HepG2 (cell line): ENCODE results near the gene CDC42EP1. TPM values are rescaled to one million over a fixed set of nuclear protein-coding genes. Genes with fewer than 3 reads are reported as not detected.

Experiments
- ATAC-seq: fragments of 200-7000 bp; cut with Tn5 transposase; 3 replicates; pipeline ENCODE4 v1.9.1; 2020; ENCODE audit warnings: mild to moderate bottlenecking, moderate library complexity
- BruUV-seq: library from RNA; stranded (reverse); fragments of 400-500 nt; replicated peaks from 2 replicates; lab custom pipeline; 2021; lab: Mats Ljungman, UMichigan
- CTCF ChIA-PET: fragments of 300-600 bp; formaldehyde crosslinking; extraction: SDS; loops from one replicate; lab custom pipeline; 2021; ENCODE audit warnings: low total read pairs, inconsistent platforms, low intra/inter-chr PET ratio; lab: Yijun Ruan, JAX
- POLR2A ChIA-PET: fragments of 350-600 bp; sonication (Branson Sonifier 250); formaldehyde crosslinking; loops from one replicate; lab custom pipeline; 2020; ENCODE audit warnings: antibody characterized with exemption, inconsistent platforms; lab: Yijun Ruan, JAX
- DNase-seq: peaks from one replicate; pipeline ENCODE4 v3.0.0-alpha.2; 2015; ENCODE audit warnings: low spot score
- FAIRE-seq: peaks from 3 replicates; lab custom pipeline; 2011; peaks lifted over from hg19 to GRCh38; lab: Jason Lieb, UNC
- H2AFZ ChIP-seq: one replicate; pipeline ENCODE4 v1.6.1; 2011; ENCODE audit warnings: low read length, inconsistent platforms
- H3K27ac ChIP-seq: fragments of 300-600 bp; 3 replicates; pipeline ENCODE4 v1.8.0; 2011; ENCODE audit warnings: mixed run types, mild to moderate bottlenecking, mixed read lengths, low read length, inconsistent platforms; ENCODE audit not compliant: insufficient read depth; ENCODE audit errors: extremely low read length
- H3K27me3 ChIP-seq, 2 experiments: fragments of 200-600 bp in 1 of 2; 2 replicates in 1 of 2; 3 replicates in 1 of 2; pipeline versions ENCODE4 v1.6.0 to v1.8.0; 2011; ENCODE audit warnings: low read length in 2 of 2, mild to moderate bottlenecking in 2 of 2, moderate library complexity in 2 of 2, inconsistent platforms in 1 of 2; ENCODE audit not compliant: insufficient read depth in 2 of 2, control insufficient read depth in 1 of 2
- H3K36me3 ChIP-seq, 2 experiments: fragments of 200-600 bp in 1 of 2; replicated peaks in 1 of 2; 2 replicates in 1 of 2; 3 replicates in 1 of 2; pipeline versions ENCODE4 v1.5.1 to v1.8.0; 2011; ENCODE audit warnings: low read length in 2 of 2, inconsistent platforms in 1 of 2; ENCODE audit not compliant: insufficient read depth in 2 of 2, control insufficient read depth in 1 of 2
- H3K4me1 ChIP-seq: 2 replicates; pipeline ENCODE4 v1.5.1; 2012; ENCODE audit warnings: low read length, inconsistent platforms; ENCODE audit not compliant: insufficient read depth
- H3K4me2 ChIP-seq: 2 replicates; pipeline ENCODE4 v1.6.0; 2011; ENCODE audit warnings: low read depth, low read length, inconsistent platforms
- H3K4me3 ChIP-seq, 3 experiments: fragments of 200-600 bp in 1 of 3; sonication (generic), shearing (Covaris generic) in 1 of 3; replicated peaks in 1 of 3; 2 replicates each; pipeline ENCODE4 v1.5.1; 2011 to 2016; ENCODE audit warnings: low read length in 3 of 3, inconsistent platforms in 2 of 3, low read depth in 2 of 3, mild to moderate bottlenecking in 2 of 3, control low read depth in 1 of 3, mixed read lengths in 1 of 3; ENCODE audit not compliant: insufficient read depth in 1 of 3
- H3K79me2 ChIP-seq: one replicate; pipeline ENCODE4 v1.6.1; 2011; ENCODE audit warnings: low read length, inconsistent platforms; ENCODE audit not compliant: insufficient read depth
- H3K9ac ChIP-seq: 2 replicates; pipeline ENCODE4 v1.6.0; 2011; ENCODE audit warnings: mild to moderate bottlenecking, low read depth, low read length, inconsistent platforms; ENCODE audit not compliant: insufficient read depth
- H3K9me3 ChIP-seq: 2 replicates; pipeline ENCODE4 v1.5.1; 2012; ENCODE audit warnings: mild to moderate bottlenecking, low read length
- H4K20me1 ChIP-seq: 2 replicates; pipeline ENCODE4 v1.6.0; 2011; ENCODE audit warnings: inconsistent platforms, mild to moderate bottlenecking, low read length, moderate library complexity; ENCODE audit not compliant: insufficient read depth
- CENPBD1 ChIP-seq: sonication (generic); formaldehyde crosslinking; IDR thresholded peaks from 2 replicates; pipeline ENCODE4 v1.8.0; 2022; ENCODE audit warnings: missing genetic modification reagents, low read depth, mild to moderate bottlenecking, borderline replicate concordance
- CENPT ChIP-seq: sonication (generic); formaldehyde crosslinking; IDR thresholded peaks from 2 replicates; pipeline ENCODE4 v1.8.0; 2022; ENCODE audit warnings: low read depth, mild to moderate bottlenecking, moderate library complexity, missing genetic modification reagents
- CREB1 ChIP-seq, 2 experiments: fragments of 450-650 bp in 1 of 2; IDR thresholded peaks; 2 replicates each; pipeline ENCODE4 v1.6.1; 2016 to 2017; ENCODE audit warnings: control low read depth in 1 of 2, mild to moderate bottlenecking in 1 of 2, missing compliant biosample characterization in 1 of 2, missing genetic modification characterization in 1 of 2
- E2F1 ChIP-seq: sonication (generic); formaldehyde crosslinking; IDR thresholded peaks from 2 replicates; pipeline ENCODE4 v1.5.0; 2020; ENCODE audit warnings: missing genetic modification reagents
- KMT2A ChIP-seq: sonication (generic); formaldehyde crosslinking; IDR thresholded peaks from 2 replicates; pipeline ENCODE4 v1.4.0; 2020; ENCODE audit warnings: missing genetic modification reagents
- MXD1 ChIP-seq: sonication (generic); formaldehyde crosslinking; IDR thresholded peaks from 2 replicates; pipeline ENCODE4 v1.4.0; 2020; ENCODE audit warnings: mild to moderate bottlenecking, missing genetic modification reagents
- RARA ChIP-seq: IDR thresholded peaks from 2 replicates; pipeline ENCODE4 v1.6.1; 2016; ENCODE audit warnings: missing genetic modification reagents, missing compliant biosample characterization
- RCOR2 ChIP-seq: IDR thresholded peaks from 2 replicates; pipeline ENCODE4 v1.6.1; 2016; ENCODE audit warnings: missing biosample characterization, missing genetic modification reagents
- RXRB ChIP-seq: IDR thresholded peaks from 2 replicates; pipeline ENCODE4 v1.6.1; 2016; ENCODE audit warnings: borderline replicate concordance, missing genetic modification reagents, missing compliant biosample characterization
- SALL1 ChIP-seq: sonication (generic); formaldehyde crosslinking; IDR thresholded peaks from 2 replicates; pipeline ENCODE4 v1.8.0; 2022; ENCODE audit warnings: mild to moderate bottlenecking, missing genetic modification reagents
- SRSF1 ChIP-seq: fragments of 200-400 bp; formaldehyde crosslinking; optimal IDR thresholded peaks from 2 replicates; pipeline ENCODE3; 2017; ENCODE audit warnings: mild to moderate bottlenecking, low read depth, low read length, moderate library complexity
- TOPORS ChIP-seq: sonication (generic); formaldehyde crosslinking; IDR thresholded peaks from 2 replicates; pipeline ENCODE4 v1.8.0; 2023; ENCODE audit warnings: mild to moderate bottlenecking, missing genetic modification reagents
- ZBTB21 ChIP-seq: sonication (generic); formaldehyde crosslinking; IDR thresholded peaks from 2 replicates; pipeline ENCODE4 v1.4.0; 2020; ENCODE audit warnings: missing genetic modification reagents
- ZMYM3 ChIP-seq: sonication (generic); formaldehyde crosslinking; IDR thresholded peaks from 2 replicates; pipeline ENCODE4 v1.5.1; 2020; ENCODE audit warnings: mild to moderate bottlenecking, missing genetic modification reagents
- ZNF24 ChIP-seq: fragments of 450-650 bp; IDR thresholded peaks from 2 replicates; pipeline ENCODE4 v1.6.1; 2017; ENCODE audit warnings: antibody characterized with exemption, mild to moderate bottlenecking
- ZNF263 ChIP-seq: sonication (generic); formaldehyde crosslinking; IDR thresholded peaks from 2 replicates; pipeline ENCODE4 v1.4.0; 2020; ENCODE audit warnings: missing genetic modification reagents
- ZNF274 ChIP-seq: sonication (generic); formaldehyde crosslinking; IDR thresholded peaks from 2 replicates; pipeline ENCODE4 v1.5.1; 2020; ENCODE audit warnings: mild to moderate bottlenecking, missing genetic modification reagents
- ZNF33A ChIP-seq: sonication (generic); formaldehyde crosslinking; IDR thresholded peaks from 2 replicates; pipeline ENCODE4 v1.5.1; 2020; ENCODE audit warnings: missing genetic modification reagents, mild to moderate bottlenecking, moderate library complexity, borderline replicate concordance
- ZNF7 ChIP-seq: IDR thresholded peaks from 2 replicates; pipeline ENCODE4 v1.6.1; 2016; ENCODE audit warnings: missing biosample characterization, missing genetic modification reagents
- ZNF768 ChIP-seq: sonication (generic); formaldehyde crosslinking; IDR thresholded peaks from 2 replicates; pipeline ENCODE4 v1.4.0; 2020; ENCODE audit warnings: missing genetic modification reagents
- ZNF770 ChIP-seq: sonication (generic); formaldehyde crosslinking; IDR thresholded peaks from 2 replicates; pipeline ENCODE4 v1.5.0; 2020; ENCODE audit warnings: mild to moderate bottlenecking, missing genetic modification reagents
- ZNF816 ChIP-seq: sonication (generic); formaldehyde crosslinking; IDR thresholded peaks from 2 replicates; pipeline ENCODE4 v1.8.0; 2022; ENCODE audit warnings: missing genetic modification reagents, mild to moderate bottlenecking, borderline replicate concordance
- WGBS: methylation state at CpG from one replicate; pipeline ENCODE4 v1.1.6; 2017; ENCODE audit warnings: low lambda C conversion rate; 5-methylcytosine and 5-hydroxymethylcytosine counted together
- in situ Hi-C: cut with HindIII; loops from 2 replicates; pipeline ENCODE4 v1.10.0; 2017; ENCODE audit warnings: low pct_unique_long_range_greater_than_20kb; ENCODE audit not compliant: extremely low pct_ligation_motif_present
- intact Hi-C: fragments of 100-400 bp; cut with micrococcal nuclease; formaldehyde crosslinking; loops from one replicate; pipeline ENCODE4 v1.10.0; 2022; ENCODE audit not compliant: unreplicated experiment
- polyA plus RNA-seq, 8 experiments: library from polyadenylated mRNA; depleted of rRNA in 3 of 8; stranded (reverse) in 7 of 8; unstranded in 1 of 8; fragments of >200 nt; fragmentation: Illumina TruSeq in 4 of 8; extraction: Trizol in 4 of 8; gene quantifications; 2 replicates each; pipeline versions ENCODE4 v1.2.1 to v1.2.3, GENCODE V29; 2011 to 2016; ENCODE audit warnings: low read depth in 4 of 8, missing spikeins in 1 of 8, mixed read lengths in 1 of 8; ENCODE audit not compliant: insufficient read depth in 1 of 8
- total RNA-seq, 5 experiments: library from RNA; depleted of rRNA; stranded (reverse); fragments of >200 nt; fragmentation: Illumina TruSeq; extraction: Trizol; gene quantifications; 2 replicates each; pipeline ENCODE4 v1.2.3, GENCODE V29; 2016; ENCODE audit warnings: low read depth in 1 of 5

The CDC42EP1 gene
- total and polyA plus RNA-seq, 2 of the 13 experiments (the other 11 are each of a cell fraction or from before 2014, with no cell fraction given), result 17.1 to 29.5 TPM

GRCh38 chr22:37520776-37521191, 39.5 kb upstream of the CDC42EP1 start:
- in situ Hi-C loops (no loop called here), intact Hi-C loops (loop anchor here (10.0 kb wide), 1 partner anchor 46 kb away; no protein-coding TSS in a partner anchor)
- ChIA-PET CTCF (no interaction called here), POLR2A (interaction anchor here (0.7 to 4.0 kb wide), 9 partner anchors 9 to 87 kb away, joined by 3 to 19 read pairs (median 4); partner anchors contain the start of gene GGA1)
- H3K9ac ChIP-seq, result peak overlapping the region; percentile 46; the same call in 1 of the 2 replicates
- peaks cover 30% of the 10 kb centered on the region for H3K79me2 ChIP-seq
- H2AFZ ChIP-seq, result peak overlapping the region; percentile 8
- peaks cover 84% of the 10 kb centered on the region for H3K4me1 ChIP-seq
- no peaks in the 10 kb centered on the region for H3K9me3 ChIP-seq
- H3K27me3 ChIP-seq, result no peaks in the 10 kb centered on the region; a peak in 1 of 5 replicates
- BruUV-seq, result no TSS peak
- H3K4me3 ChIP-seq, result peak overlapping the region; percentile 20 to 60 (median 27)
- H3K4me2 ChIP-seq, result peak overlapping the region; percentile 86
- 3% methylated on average over 10 of the region's 10 CpGs for WGBS
- peaks cover 0 to 5% of the 10 kb centered on the region in 2 experiments; a peak in 3 of 5 replicates for H3K36me3 ChIP-seq
- peaks cover 5% of the 10 kb centered on the region; the same call in 1 of the 2 replicates for H4K20me1 ChIP-seq
- FAIRE-seq, result no peak
- no peak for DNase-seq
- no peak overlapping the region for H3K27ac ChIP-seq
- no peak for ATAC-seq
- TF ChIP-seq RXRB (CRISPR knock-in tag) (peak; percentile 5; the same call in 1 of the 2 replicates), ZNF7 (no peak), ZNF816 (no peak), MXD1 (CRISPR knock-in tag) (no peak), ZNF24 (no peak), ZBTB21 (CRISPR knock-in tag) (no peak), CENPBD1 (CRISPR knock-in tag) (no peak), ZNF768 (peak; percentile 99), SRSF1 (no peak), TOPORS (no peak), ZNF263 (CRISPR knock-in tag) (no peak), ZNF33A (CRISPR knock-in tag) (no peak), RARA (CRISPR knock-in tag) (no peak), RCOR2 (CRISPR knock-in tag) (0 out of 2 replicates have a peak, but pooled peaks have one; percentile 49), SALL1 (CRISPR knock-in tag) (peak; percentile 5; the same call in 1 of the 2 replicates), CENPT (CRISPR knock-in tag) (no peak), ZNF770 (CRISPR knock-in tag) (peak; percentile 40; the same call in 1 of the 2 replicates), CREB1 (IDR thresholded peaks at IDR 0.05) (no peak), CREB1 (CRISPR knock-in tag; IDR thresholded peaks at IDR 0.05) (no peak), ZNF274 (0 out of 2 replicates have a peak, but pooled peaks have one; percentile 17), ZMYM3 (peak; percentile 85), E2F1 (CRISPR knock-in tag) (no peak), KMT2A (CRISPR knock-in tag) (no peak)
